A673 (cell line): ENCODE data around the gene PLEKHG3.

Experiments
- CTCF ChIP-seq: fragments of 300-800, 200-600 bp; sonication (generic); conservative IDR thresholded peaks from 2 replicates; pipeline ENCODE4 v1.5.1; 2017; ENCODE audit warnings: low read depth, mild to moderate bottlenecking, antibody characterized with exemption, low read length, moderate library complexity, mixed read lengths
- EZH2 ChIP-seq: fragments of 200-600 bp; sonication (generic); IDR thresholded peaks from 2 replicates; pipeline ENCODE4 v1.6.1; 2017; ENCODE audit warnings: borderline replicate concordance, low read depth, mild to moderate bottlenecking, mixed read lengths, antibody characterized with exemption, low read length; ENCODE audit not compliant: poor library complexity, severe bottlenecking

DNA sequence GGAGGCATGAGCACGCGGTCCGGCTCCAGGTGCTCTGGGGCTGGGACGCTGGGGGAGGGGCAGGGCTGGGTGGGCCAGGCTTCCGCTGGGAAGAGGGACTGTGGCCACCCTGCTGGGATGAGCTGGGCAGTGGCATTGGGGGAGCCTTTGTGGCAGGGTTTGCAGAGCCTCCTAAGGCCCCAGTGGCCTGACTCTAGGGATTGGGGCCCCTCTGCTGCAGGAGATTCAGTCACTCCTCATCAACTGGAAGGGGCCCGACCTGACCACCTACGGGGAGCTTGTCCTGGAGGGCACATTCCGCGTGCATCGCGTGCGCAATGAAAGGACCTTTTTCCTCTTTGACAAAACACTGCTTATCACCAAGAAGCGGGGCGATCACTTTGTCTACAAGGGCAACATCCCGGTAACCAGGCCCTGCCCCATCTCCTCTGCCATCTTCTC is 26.9 kb downstream of the PLEKHG3 start:
- TF ChIP-seq CTCF: no peak
- TF ChIP-seq EZH2: no peak
